Measurements from ENCODE around the gene TMEM185B.

DNA sequence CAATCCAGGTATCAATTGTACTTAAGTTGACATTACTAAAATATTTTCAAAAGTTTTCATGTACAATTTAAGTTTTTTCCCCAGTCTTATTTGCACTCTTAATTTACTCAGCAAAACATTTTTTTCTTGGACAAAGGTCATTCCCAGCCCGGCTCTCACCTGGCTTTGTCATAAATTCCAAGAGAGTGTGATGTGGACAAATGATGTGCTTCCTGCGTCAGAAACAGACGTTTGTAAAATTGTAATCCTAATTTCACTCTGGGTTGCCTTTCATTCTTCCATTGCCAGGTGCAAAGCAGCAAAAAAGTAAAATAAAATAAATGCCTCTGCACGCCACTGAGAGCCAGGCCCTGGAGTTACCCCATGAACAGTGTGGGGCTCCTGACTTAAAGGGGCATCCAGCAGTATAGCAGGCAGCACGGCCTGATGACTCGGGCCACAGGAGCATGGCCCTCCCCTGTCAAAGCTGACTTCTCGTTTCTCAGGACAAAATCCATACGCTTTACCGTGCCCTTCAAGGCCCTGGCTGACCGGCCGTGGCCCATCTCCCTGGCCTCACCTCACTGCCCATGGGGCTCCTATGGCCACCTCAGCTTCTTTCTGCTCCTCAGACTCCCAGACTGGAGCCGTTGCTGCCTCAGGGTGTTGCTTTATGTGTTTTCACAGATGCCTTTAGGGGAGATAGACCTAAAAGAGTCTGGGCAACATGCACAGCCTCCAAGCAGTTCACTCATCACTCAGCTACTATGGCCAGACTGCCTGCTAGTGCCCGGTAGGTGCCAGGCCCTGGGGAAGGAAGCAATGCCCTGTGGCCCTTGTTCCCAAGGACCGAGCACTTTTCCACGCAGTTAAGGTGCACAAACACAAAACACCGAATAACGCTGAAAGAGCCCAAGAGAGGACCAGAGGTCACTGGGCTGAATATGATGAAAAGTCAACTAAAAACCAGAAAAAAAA lies 7.6 kb upstream of the TMEM185B start:
- TF ChIP-seq, protein P1, sequence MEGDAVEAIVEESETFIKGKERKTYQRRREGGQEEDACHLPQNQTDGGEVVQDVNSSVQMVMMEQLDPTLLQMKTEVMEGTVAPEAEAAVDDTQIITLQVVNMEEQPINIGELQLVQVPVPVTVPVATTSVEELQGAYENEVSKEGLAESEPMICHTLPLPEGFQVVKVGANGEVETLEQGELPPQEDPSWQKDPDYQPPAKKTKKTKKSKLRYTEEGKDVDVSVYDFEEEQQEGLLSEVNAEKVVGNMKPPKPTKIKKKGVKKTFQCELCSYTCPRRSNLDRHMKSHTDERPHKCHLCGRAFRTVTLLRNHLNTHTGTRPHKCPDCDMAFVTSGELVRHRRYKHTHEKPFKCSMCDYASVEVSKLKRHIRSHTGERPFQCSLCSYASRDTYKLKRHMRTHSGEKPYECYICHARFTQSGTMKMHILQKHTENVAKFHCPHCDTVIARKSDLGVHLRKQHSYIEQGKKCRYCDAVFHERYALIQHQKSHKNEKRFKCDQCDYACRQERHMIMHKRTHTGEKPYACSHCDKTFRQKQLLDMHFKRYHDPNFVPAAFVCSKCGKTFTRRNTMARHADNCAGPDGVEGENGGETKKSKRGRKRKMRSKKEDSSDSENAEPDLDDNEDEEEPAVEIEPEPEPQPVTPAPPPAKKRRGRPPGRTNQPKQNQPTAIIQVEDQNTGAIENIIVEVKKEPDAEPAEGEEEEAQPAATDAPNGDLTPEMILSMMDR (conservative IDR thresholded peaks at IDR 0.05; ENCODE audit: low read depth, low read length) = no peak
- no peak for TF ChIP-seq POLR2A (IDR thresholded peaks at IDR 0.05; ENCODE audit: low read depth, low read length)
- TF ChIP-seq FOS (IDR thresholded peaks at IDR 0.05; ENCODE audit: low read depth, low read length) = no peak

All from IMR-90 (cell line).